IPS-NIHi11 (cell line): ENCODE measurements around the gene TAF3.
"Not testable (repeated sequence)": the region's sequence is repeated elsewhere in the genome, so short reads cannot be mapped to it uniquely, and the experiment has no call there.

Source experiments
- DNase-seq: peaks from one replicate; pipeline ENCODE4 v3.0.0; 2012; ENCODE audit warnings: mixed read lengths, low spot score

TAF3 gene

GRCh38 chr10:7972367-7972766, 154.1 kb downstream of the TAF3 start:
- no peak for DNase-seq

DNA sequence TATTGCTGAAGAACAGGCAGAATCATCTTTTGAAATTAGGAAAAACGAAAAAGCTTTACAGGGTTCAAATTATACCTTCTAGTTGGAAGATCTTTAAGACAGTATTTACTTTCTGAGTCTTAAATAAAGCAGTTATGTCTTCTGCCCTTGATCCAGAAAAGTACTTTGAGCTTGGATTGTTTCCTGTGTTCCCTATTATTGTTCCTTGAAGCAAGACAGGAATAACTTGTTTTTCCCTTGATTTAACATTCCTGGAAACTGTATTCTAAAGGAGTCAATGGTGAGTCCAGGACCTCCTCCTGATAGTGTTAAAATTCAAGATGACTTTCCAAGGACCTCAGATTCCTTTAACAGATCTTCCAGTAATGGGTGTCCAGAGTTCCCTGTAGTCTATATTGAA, 161.9 kb downstream of the TAF3 start:
- no peak for DNase-seq

- DNase-seq: no peak
These were observed 164.4 kb downstream of the TAF3 start for GRCh38 chr10:7982727-7983126.

DNA sequence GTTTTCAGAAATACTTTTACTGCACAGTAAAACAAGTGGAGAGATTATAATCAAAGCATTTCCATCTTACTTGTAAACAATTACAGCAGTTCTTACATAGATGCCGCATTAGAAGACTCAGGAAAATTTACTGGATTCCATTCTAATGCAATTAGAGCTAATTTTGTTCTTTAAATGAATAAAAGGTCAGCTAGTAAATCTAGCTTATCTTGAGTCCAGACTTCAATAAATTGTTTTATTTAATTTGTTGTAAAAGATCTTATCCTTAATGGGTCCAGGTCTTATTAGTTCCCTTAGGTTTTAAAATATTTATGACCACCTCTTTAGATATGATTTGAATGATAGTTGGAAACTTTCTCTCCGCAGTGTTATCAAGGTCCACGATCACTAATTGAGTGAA, 166.0 kb downstream of the TAF3 start:
- no peak for DNase-seq

DNA sequence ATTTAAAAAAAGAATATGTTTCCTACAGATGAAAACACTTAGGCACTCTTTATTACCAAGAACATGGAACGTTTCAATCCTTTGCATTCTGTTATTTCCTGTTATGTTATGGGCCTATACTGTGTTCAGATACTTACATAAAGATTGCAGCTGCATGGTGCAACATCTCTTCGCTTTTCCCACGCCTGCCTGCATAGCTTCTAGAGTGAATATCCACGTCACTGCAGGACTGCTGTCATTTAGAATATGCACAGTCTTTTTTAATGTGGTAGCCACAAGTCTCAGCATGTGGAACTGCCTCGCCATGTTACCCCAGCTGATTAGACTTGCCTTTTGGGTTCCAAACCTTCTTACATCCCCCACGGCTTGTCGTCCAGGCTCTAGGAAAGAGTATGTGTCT, 166.6 kb downstream of the TAF3 start:
- DNase-seq: no peak

GRCh38 chr10:7986851-7987250, 168.5 kb downstream of the TAF3 start:
- DNase-seq: no peak

DNA sequence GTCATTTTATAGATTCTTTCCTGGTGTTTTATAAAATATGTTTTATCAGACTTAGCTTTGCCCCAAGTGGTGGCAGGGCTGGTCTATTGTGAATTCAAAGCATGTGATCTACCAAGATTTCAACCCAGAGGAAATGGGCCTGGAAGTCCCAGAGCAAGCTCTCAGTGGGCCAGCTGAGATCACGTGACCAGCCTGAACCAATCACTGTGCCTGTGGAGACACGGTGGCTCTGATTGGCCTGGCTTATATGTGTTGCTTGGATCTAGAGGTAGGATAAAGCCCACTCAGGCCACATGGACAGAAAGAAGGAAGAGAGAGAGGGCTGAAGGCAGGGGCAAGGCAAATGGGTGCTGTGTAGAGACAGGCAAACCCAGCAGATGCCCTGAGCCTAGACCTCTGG, 170.7 kb downstream of the TAF3 start:
- peak; percentile 17 for DNase-seq

DNA sequence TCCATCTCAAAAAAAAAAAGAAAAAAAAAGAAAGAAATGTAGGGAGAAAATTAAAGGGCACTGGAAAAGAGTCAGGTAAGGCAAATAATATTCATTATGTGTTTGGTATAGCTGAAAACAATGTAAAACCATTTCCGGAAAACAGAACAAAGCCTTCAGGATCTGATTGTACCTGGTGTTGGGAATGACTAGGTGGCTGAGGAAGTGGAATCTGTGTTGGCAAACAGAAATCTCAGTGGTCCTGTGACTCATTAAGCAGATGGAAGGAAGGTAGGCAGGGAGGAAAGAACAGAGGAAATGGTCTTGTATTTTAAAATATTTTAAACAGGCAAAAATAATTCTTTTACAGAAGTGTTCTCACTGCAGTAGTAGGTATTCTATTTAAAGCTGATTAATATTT, 180.5 kb downstream of the TAF3 start:
- no peak for DNase-seq

GRCh38 chr10:8004469-8005000, 186.2 kb downstream of the TAF3 start:
- no peak for DNase-seq

DNA sequence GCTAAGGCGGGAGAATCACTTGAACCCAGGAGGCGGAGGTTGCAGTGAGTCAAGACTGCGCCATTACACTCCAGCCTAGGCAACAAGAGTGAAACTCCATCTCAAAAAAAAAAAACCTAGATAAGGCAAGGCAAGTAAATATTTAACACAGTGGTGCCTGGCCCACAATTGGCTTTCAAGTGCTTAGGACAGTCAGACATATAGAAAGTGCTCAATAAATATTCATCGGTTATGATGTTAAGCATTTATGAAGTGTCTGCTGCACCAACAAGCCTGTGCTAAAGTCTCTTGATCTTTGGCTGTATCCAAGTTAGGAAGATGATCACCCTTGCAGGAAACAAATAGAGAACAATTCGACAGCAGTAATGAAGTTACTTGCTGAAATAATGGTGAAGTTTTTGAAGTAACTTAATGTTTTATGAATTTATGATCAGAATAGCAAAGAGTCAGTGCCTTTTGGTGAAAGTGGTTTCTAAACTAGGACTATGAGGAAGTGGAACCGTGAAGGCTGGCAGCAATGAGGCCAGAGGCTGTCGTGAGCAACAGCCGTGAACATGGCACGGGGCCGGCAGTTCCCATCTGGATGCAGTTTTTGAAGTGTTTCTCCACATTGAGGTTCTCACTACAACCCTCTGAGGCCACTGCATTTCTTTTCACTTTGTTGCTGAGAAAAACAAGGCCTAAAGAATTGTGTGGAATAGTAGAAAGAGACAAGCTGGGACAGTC, 188.1 kb downstream of the TAF3 start:
- no peak for DNase-seq

- DNase-seq: no peak
These were observed 190.7 kb downstream of the TAF3 start for GRCh38 chr10:8009031-8009430.

DNA sequence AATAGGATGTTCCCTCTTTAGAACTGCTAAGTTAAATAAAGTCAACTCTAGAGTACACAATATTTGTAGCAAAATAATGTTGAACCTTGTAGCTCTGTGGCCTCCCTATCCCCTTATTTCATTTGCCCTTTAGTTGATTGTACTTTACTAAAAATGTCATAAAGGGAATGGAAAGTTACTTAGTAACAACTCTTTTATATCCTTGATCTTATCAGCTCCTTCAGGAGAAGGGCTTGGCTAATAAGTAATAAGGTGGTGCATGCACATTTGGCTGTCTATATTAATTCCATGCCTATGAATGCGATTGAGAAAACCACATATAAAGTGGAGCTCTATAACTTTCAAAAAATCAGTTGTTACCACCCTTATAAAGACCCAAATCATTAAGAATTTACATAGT, 194.7 kb downstream of the TAF3 start:
- no peak for DNase-seq

GRCh38 chr10:8013619-8014018, 195.3 kb downstream of the TAF3 start:
- no peak for DNase-seq

GRCh38 chr10:8014649-8015048, 196.3 kb downstream of the TAF3 start:
- no peak for DNase-seq

DNA sequence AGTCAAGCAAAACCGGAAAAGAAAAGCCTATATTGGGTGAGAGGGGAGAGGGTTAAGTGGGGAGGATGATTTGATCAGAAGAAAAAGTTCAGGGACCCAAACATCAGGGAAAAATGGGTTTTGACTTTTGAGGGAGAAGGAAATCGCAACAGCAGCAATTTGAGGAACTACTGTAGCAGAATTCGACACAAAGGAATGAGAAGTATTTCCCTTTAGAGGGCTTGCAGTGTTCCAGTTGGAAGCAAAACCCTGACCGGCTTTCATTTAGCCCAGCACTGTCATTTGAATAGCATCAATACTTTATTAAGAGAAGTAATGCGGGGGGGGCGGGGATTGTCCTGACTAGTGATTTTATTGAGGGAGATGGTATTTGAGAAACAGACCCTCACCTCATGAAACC, 199.0 kb downstream of the TAF3 start:
- DNase-seq: no peak

DNA sequence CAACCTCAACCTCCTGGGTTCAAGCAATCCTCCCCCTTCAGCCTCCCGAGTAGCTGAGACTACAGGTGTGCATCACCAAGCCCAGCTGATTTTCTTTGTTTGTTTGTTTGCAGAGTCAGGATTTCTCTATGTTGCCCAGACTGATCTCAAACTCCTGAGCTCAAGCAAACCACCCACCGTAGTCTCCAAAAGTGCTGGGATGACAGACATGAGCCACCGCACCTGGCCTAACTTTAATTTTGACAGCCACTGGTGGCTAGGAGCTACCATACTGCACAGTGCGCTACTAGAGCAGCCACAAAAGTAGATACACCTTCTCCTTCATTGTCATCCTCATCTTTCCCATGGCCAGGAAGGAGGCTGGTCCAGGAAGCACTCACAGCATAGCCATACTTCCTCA, 205.0 kb downstream of the TAF3 start:
- no peak for DNase-seq

- no peak for DNase-seq
These were observed 205.5 kb downstream of the TAF3 start for GRCh38 chr10:8023851-8024250.

GRCh38 chr10:8026349-8027259, 208.3 kb downstream of the TAF3 start:
- DNase-seq: no peak

- not testable (repeated sequence) for DNase-seq
These were observed 212.9 kb downstream of the TAF3 start for GRCh38 chr10:8031211-8031610.

- DNase-seq: no peak
These were observed 214.3 kb downstream of the TAF3 start for GRCh38 chr10:8032558-8032957.

DNA sequence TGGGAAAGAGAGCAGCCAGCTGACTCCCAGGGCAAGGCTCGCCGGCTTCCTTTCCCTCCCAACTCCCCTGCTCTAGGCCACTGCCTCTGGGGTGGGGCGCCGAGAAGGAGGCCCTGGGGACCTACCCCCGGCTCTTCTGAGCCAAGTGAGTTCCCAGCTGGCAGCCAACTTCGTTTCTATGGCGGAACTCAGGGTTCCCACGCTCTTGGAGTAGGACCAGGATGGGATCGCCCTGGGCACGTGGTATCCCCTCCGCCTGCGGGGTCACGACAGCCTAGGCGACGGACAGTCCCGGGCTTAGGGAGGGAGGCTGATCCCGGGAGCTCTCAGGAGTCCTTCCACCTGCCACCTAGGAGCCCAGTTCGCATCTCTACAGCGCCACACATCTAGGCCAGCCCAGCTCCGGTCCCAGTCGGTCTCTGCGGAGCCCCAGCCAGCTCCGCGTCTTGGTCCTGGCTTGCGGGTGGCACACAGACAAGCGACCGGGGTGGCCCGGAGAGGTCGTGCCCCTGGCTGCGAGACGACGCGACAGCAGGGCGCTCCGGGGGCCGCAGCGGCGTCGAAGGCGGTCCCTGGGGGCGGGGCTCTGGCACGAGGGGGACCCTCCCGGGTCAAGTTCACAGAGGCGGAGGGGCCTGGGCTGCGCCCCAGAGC, 215.6 kb downstream of the TAF3 start:
- no peak for DNase-seq

DNA sequence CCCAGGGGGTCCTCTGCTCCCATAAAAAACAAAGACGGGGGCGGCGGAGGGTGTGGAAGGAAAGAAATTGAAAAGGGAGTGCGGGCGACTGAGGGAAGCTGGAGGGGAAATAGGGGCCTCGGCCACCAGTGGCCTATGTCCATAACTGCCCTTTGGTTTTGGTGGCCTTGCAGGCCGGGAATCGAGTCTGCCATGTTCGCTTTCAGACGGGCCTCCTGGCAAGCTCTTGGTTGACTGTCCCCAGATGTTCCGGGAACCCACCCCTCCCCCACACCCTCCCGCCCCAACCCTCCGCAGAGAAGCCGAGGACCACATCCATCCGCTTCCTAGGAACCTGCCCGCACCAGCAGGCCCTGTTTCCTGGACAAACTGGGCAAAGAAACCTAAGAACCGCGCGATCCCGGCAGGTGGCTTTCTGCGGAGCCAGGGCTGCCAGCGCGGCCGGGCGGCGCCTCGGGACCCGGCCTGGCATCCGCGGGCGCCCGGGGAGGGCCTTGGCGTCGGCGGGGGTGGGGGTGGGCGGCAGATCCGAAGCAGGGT, 216.2 kb downstream of the TAF3 start:
- DNase-seq: no peak
